GM18517 (cell line): Measurements from ENCODE around the gene PSMA6.
"Not testable (repeated sequence)": the region's sequence is repeated elsewhere in the genome, so short reads cannot be mapped to it uniquely, and the experiment has no call there.

Experiments used
- ATAC-seq: cut with Tn5 transposase; IDR thresholded peaks from one replicate; pipeline ENCODE4 v1.9.1; 2021; ENCODE audit warnings: mild to moderate bottlenecking, moderate library complexity; ENCODE audit not compliant: unreplicated experiment

The PSMA6 gene

DNA sequence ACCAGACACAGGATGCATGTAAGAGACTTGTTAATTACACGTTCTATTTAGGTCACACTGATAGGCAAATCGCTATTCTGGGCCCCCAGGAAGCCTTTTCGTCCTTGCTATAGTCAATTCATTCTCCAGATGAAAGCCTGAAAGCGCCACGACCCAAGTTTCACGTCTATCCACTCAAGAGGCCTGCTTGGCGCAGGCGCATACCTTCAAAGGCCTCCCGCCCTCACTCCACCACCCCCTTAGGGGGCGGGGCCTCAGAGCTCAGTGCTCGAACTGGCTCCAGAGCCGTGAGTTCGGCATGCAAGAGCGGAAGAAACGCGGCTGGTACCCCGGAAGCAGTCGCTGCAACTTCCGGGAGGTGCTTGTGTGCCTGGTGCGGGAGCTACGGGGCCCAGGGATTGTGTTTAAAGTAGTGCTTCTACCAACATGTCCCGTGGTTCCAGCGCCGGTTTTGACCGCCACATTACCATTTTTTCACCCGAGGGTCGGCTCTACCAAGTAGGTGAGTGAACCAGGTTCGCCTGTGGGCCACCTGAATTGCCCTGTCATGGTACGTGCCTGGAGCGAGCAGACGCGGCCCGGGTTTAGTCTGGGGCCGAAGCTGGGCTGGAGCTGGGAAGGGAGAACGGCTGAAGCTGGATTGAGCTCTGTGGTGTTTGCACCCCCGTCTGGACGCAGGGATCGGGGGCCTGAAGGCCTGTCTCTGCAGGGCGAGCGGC is at the start of gene PSMA6:
PSMA6 (plus strand) TSS at position 332 of the 719 bp plus-strand sequence; CDS start at position 427, 95 bp downstream.
- ATAC-seq, result peak; percentile 87

DNA sequence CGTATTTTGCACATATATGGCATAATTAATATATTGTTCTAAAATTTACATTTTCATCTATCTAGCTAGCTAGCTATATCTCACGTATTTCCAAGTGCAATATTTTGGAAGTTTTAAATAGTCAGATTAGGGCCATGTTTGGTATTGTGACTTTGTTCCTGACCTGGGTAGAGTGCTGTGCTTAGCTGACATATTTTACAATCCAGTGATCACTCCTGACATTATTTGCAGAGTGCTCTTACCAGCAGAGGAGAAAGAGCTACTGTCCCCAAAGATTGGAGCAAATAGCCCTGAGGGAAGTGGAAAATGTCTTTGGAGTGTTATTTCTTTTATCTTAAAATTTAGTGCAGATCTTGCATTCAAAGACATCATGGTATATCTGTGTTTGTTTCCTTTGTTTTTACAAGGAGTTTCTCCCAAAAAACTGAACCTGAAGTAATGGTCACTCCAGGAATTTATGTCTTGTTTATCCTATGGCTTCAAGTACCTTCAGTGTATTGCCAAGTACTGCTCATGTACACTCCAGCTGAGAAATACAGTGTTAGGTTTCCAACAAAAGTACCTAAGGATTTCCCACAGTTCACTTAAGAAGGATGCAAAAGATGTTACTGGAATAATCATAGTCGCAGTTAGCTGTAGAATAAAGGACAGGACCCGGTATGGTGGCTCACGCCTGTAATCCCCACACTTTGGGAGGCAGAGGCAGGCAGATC is 49.4 kb upstream of the PSMA6 start:
- no peak for ATAC-seq

- no peak for ATAC-seq
Measured at GRCh38 chr14:35243956-35244355, 48.2 kb upstream of the PSMA6 start.

- no peak for ATAC-seq
Measured at GRCh38 chr14:35244542-35244941, 47.6 kb upstream of the PSMA6 start.

GRCh38 chr14:35245051-35245450 is 47.1 kb upstream of the PSMA6 start:
- ATAC-seq, result no peak

GRCh38 chr14:35247777-35248475 is 44.3 kb upstream of the PSMA6 start:
- ATAC-seq, result no peak

GRCh38 chr14:35248476-35248788 is 43.8 kb upstream of the PSMA6 start:
- no peak for ATAC-seq

GRCh38 chr14:35250319-35250718 is 41.9 kb upstream of the PSMA6 start:
- no peak for ATAC-seq

- no peak for ATAC-seq
Measured at GRCh38 chr14:35252451-35252868, 39.7 kb upstream of the PSMA6 start.

DNA sequence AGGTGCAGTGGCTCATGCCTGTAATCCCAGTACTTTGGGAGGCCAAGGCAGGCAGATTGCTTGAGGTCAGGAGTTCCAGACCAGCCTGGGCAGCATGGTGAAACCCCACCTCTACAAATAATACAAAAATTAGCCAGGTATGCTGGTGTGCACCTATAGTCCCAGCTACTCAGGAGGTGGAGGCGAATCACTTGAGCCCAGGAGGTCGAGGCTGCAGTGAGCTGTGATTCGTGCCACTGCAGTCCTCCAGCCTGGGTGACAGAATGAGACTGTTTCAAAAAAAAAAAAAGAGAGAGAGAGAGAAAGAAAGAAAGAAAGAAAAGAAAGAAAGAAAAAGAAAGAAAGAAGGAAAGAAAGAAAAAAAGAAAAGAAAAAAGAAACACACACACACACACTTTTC is 39.1 kb upstream of the PSMA6 start:
- not testable (repeated sequence) for ATAC-seq

DNA sequence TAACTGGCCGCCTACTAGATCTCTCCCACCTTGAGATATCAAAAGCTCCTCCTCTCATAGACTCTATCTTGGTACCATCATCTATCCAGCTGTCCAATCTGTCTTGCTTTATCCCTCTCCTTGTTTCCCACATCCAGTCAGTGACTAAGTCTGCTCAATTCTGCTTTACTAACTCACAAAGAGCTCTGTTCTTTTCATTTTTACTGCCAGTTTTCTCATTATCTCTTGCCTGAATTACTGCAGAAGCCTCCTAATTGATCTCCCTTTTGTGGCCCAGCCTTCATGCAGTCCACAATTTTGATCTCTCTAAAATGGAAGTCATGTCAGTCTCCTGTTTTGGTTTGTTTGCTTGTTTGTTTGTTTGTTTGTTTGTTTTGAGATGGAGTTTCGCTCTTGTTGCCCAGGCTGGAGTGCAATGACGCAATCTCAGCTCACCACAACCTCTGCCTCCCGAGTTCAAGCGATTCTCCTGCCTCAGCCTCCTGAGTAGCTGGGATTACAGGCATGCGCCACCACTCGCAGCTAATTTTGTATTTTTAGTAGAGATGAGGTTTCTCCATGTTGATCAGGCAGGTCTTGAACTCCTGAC is 38.1 kb upstream of the PSMA6 start:
- ATAC-seq, result not testable (repeated sequence)

GRCh38 chr14:35254736-35255135 is 37.4 kb upstream of the PSMA6 start:
- no peak for ATAC-seq

- ATAC-seq, result no peak
Measured at GRCh38 chr14:35255711-35256110, 36.5 kb upstream of the PSMA6 start.

DNA sequence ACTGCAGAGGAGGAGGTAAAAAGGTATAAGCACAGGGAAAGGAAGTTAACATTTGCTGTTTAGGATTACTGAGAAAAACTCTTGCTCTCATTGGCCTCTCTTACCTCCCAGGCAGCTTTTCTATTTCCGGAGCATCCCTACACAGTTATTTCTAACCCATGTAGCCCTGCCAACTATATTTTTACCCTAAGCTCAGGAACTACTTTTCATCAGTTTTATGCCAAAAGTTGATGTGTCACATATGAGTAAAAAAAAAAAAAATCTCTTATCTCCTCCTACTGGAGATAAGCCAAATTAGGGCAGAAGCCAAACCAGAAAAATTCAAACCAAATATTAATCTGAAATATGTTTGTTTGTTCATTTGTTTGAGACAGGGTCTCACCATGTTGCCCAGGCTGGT is 34.4 kb upstream of the PSMA6 start:
- ATAC-seq, result no peak

- ATAC-seq, result no peak
Measured at GRCh38 chr14:35258420-35258819, 33.8 kb upstream of the PSMA6 start.

DNA sequence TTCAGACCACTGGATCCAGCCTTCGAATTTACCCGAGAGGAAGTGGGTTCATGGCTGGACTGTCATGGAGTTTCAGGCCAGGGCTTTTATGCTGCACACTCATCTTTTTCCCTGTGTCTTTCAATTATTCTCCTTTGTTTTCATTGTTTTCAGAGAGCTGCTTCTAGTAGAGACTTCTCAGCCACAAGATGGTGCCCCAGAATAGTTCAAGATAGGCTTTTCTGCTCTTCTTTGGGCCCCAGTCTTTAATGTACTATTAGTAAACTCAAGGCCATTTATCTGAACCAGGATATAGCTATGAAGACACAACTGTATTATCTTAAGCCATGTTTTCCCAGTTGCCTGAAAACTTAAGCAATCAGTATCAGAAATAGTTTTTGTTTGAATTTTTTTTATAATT is 30.4 kb upstream of the PSMA6 start:
- no peak for ATAC-seq

DNA sequence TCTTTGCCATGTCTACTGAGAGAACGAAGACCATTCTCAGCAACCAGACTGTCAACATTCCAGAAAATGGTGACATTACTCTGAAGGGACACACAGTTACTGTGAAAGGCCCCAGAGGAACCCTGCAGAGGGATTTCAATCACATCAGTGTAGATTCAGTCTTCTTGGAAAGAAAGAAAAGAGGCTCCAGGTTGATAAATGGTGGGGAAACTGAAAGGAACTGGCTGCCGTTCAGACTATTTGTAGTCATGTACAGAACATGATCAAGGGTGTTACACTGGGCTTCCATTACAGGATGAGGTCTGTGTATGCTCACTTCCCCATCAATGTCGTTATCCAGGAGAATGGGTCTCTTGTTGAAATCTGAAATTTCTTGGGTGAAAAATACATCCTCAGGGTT is 29.7 kb upstream of the PSMA6 start:
- ATAC-seq, result no peak

DNA sequence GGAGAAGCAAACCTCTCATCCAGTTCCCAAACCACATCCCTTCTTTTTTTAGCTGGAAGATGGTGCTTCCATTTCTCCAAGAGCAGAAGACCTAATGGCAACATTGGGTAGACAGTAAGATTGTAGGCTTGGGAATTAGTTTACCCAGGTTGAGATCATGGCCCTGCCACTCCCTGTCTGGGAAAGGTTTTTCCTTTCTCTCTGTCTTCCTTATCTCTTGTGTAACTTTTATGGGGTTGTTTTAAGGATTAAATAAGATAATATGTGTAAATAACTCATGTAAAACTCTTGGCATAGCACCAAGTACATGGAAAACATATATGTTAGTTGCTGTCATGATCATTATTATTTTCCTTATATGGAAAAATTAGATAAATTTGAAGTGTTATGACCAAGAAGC is 23.2 kb upstream of the PSMA6 start:
- no peak for ATAC-seq

DNA sequence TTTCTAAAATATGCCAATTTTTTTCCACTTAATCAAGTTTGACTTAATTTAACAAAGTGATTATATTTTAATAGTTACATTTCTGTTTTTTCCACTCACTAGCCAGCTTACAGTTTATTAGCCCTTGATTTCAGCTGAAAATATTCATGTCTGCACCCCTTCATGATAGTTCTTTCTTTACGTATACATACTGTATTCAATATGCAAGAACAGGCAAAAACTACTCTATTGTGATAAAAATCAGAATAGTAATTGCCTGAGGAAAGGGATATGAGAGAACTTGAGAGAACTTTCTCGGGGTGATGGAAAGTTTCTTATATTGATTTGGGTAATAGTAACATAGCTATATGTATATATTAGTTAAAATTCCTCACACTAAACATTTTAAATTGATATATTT is 17.4 kb upstream of the PSMA6 start:
- ATAC-seq, result no peak

DNA sequence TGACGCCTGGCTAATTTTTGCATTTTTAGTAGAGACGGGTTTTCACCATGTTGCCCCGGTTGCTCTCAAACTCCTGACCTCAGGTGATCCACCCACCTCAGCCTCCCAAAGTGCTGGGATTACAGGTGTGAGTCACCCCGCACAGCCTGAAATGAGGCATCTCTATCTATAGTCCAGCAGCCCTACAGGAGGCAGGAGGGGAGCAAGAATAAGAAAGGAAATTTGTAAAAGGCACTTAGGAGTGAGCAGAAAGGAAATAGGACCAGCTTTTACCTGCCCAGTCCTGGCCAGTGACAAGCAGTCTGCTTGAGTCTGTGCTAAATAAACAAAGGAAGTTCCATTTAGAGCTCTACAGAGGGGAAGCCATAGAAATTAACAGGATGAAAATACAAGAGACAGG is 15.0 kb upstream of the PSMA6 start:
- no peak for ATAC-seq

- no peak for ATAC-seq
Measured at GRCh38 chr14:35279369-35279768, 12.8 kb upstream of the PSMA6 start.

DNA sequence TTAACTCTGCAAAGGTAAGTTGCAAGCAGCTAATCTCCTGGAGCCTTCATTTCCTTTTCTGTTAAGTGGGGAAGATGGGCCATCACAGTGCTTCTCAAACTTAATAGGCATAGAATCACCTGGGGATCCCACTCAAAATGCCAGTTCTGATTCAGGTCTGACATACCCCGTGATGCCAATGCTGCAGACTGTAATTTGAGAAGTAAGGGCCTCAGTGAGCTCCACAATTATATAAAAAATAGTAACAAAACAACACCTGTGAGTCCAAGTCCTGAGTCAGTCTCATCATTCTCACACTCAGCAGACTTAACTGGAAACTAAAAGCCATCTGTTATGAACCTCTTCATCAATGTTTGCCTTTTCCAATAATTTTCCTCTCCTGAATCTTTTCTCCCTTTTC is 10.8 kb upstream of the PSMA6 start:
- ATAC-seq, result no peak
